ENCODE results near the gene IFNA2.
"Not testable (repeated sequence)": the region's sequence is repeated elsewhere in the genome, so short reads cannot be mapped to it uniquely, and the experiment has no call there.

GRCh38 chr9:21371467-21371866 lies 13.7 kb downstream of the IFNA2 start:
- TF ChIP-seq, protein P1, sequence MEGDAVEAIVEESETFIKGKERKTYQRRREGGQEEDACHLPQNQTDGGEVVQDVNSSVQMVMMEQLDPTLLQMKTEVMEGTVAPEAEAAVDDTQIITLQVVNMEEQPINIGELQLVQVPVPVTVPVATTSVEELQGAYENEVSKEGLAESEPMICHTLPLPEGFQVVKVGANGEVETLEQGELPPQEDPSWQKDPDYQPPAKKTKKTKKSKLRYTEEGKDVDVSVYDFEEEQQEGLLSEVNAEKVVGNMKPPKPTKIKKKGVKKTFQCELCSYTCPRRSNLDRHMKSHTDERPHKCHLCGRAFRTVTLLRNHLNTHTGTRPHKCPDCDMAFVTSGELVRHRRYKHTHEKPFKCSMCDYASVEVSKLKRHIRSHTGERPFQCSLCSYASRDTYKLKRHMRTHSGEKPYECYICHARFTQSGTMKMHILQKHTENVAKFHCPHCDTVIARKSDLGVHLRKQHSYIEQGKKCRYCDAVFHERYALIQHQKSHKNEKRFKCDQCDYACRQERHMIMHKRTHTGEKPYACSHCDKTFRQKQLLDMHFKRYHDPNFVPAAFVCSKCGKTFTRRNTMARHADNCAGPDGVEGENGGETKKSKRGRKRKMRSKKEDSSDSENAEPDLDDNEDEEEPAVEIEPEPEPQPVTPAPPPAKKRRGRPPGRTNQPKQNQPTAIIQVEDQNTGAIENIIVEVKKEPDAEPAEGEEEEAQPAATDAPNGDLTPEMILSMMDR (IDR thresholded peaks at IDR 0.05; ENCODE audit: poor library complexity): not testable (repeated sequence)
- TF ChIP-seq EZH2 (IDR thresholded peaks at IDR 0.05; ENCODE audit: borderline replicate concordance): not testable (repeated sequence)
